Activated CD8-positive, alpha-beta memory T cell treated with anti-CD3 and anti-CD28 coated beads, Interleukin-2, amount 50 U/mL, for 24 hours (primary cell): ENCODE data around the gene ZMIZ1.

Source experiments
- DNase-seq: peaks from one replicate; pipeline ENCODE4 v3.0.0-alpha.2; 2020; ENCODE audit errors: extremely low read depth

ZMIZ1 gene

GRCh38 chr10:79188154-79188965 is 119.6 kb downstream of the ZMIZ1 start:
- DNase-seq = no peak

- no peak for DNase-seq
Measured at GRCh38 chr10:79189181-79189580, 120.4 kb downstream of the ZMIZ1 start.

- DNase-seq = no peak
Measured at GRCh38 chr10:79189853-79190435, 121.2 kb downstream of the ZMIZ1 start.

GRCh38 chr10:79190740-79191261 is 122.0 kb downstream of the ZMIZ1 start:
- DNase-seq = no peak

GRCh38 chr10:79191951-79192676 is 123.3 kb downstream of the ZMIZ1 start:
- DNase-seq = no peak

GRCh38 chr10:79192677-79193003 is 123.9 kb downstream of the ZMIZ1 start:
- no peak for DNase-seq

- DNase-seq = no peak
Measured at GRCh38 chr10:79193694-79194382, 125.1 kb downstream of the ZMIZ1 start.

GRCh38 chr10:79195091-79195923 is 126.5 kb downstream of the ZMIZ1 start:
- DNase-seq = peak; percentile 33

- DNase-seq = peak; percentile 52
Measured at GRCh38 chr10:79196470-79197461, 128.0 kb downstream of the ZMIZ1 start.

- DNase-seq = no peak
Measured at GRCh38 chr10:79197558-79197957, 128.8 kb downstream of the ZMIZ1 start.

- no peak for DNase-seq
Measured at GRCh38 chr10:79200346-79200745, 131.6 kb downstream of the ZMIZ1 start.

- DNase-seq = no peak
Measured at GRCh38 chr10:79201706-79202105, 132.9 kb downstream of the ZMIZ1 start.

- DNase-seq = no peak
Measured at GRCh38 chr10:79202188-79203013, 133.6 kb downstream of the ZMIZ1 start.

GRCh38 chr10:79203014-79203644 is 134.4 kb downstream of the ZMIZ1 start:
- DNase-seq = no peak

- DNase-seq = no peak
Measured at GRCh38 chr10:79203833-79204232, 135.1 kb downstream of the ZMIZ1 start.

- no peak for DNase-seq
Measured at GRCh38 chr10:79206300-79207095, 137.7 kb downstream of the ZMIZ1 start.

GRCh38 chr10:79207096-79207357 is 138.3 kb downstream of the ZMIZ1 start:
- no peak for DNase-seq

- no peak for DNase-seq
Measured at GRCh38 chr10:79207726-79208125, 139.0 kb downstream of the ZMIZ1 start.
